Ovary (tissue), 3 donors: ENCODE results near the gene DUSP9.

ENCODE experiments used
- POLR2A ChIP-seq: fragments of 450-650 bp; IDR thresholded peaks from one replicate; pipeline ENCODE4 v1.6.1; 2017; ENCODE audit warnings: antibody characterized with exemption, mild to moderate bottlenecking, moderate library complexity
- TF ChIP-seq, protein P1 (sequence below), 3 donors: fragments of 450-650 bp in 2 of 3; fragments of 200-600 bp in 1 of 3; IDR thresholded peaks; one replicate each; pipeline versions ENCODE4 v1.5.1 to v1.8.0; 2016 to 2022; ENCODE audit warnings: antibody characterized with exemption in 3 of 3, mild to moderate bottlenecking in 1 of 3
- donor health status: DM: no; HTN: no; CAD: no.

DNA sequence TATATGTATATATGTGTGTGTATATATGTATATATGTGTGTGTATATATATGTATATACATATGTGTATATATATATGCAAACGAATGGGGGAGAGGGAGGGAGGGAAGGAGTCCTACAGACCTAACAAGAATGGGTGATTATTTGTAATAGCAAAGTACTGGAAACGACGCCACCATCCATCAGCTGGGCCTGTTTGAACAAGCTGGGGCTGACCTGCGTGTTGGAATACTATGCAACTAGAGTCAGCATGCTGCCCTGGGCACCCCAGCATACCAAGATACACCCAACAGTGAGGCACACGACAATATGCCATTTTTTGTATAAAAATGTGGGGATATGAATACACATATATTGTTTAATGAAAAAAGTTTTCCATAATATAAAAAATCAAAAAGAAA lies 26.4 kb upstream of the DUSP9 start:
- TF ChIP-seq, protein P1, sequence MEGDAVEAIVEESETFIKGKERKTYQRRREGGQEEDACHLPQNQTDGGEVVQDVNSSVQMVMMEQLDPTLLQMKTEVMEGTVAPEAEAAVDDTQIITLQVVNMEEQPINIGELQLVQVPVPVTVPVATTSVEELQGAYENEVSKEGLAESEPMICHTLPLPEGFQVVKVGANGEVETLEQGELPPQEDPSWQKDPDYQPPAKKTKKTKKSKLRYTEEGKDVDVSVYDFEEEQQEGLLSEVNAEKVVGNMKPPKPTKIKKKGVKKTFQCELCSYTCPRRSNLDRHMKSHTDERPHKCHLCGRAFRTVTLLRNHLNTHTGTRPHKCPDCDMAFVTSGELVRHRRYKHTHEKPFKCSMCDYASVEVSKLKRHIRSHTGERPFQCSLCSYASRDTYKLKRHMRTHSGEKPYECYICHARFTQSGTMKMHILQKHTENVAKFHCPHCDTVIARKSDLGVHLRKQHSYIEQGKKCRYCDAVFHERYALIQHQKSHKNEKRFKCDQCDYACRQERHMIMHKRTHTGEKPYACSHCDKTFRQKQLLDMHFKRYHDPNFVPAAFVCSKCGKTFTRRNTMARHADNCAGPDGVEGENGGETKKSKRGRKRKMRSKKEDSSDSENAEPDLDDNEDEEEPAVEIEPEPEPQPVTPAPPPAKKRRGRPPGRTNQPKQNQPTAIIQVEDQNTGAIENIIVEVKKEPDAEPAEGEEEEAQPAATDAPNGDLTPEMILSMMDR (IDR thresholded peaks at IDR 0.05), result no peak
- TF ChIP-seq POLR2A, result no peak
